Measurements from ENCODE around the gene BLOC1S4.
"Not testable (repeated sequence)": the region's sequence is repeated elsewhere in the genome, so short reads cannot be mapped to it uniquely, and the experiment has no call there.

- TF ChIP-seq CTCF (IDR thresholded peaks at IDR 0.05; ENCODE audit: low read depth, low read length, missing input control); HNF4G (IDR thresholded peaks at IDR 0.05); ZBTB33 (IDR thresholded peaks at IDR 0.05); GABPA (IDR thresholded peaks at IDR 0.05 in 1 of 2, conservative IDR thresholded peaks at IDR 0.05 in 1 of 2): not testable (repeated sequence)
These were observed 40.4 kb downstream of the BLOC1S4 start for GRCh38 chr4:6756345-6756744.
